SH-SY5Y (cell line): ENCODE results near the gene PEX11A.

Experiments used
- GATA2 ChIP-seq: IDR thresholded peaks from 2 replicates; pipeline ENCODE4 v1.6.1; 2011; ENCODE audit warnings: mild to moderate bottlenecking, low read depth, low read length
- GATA3 ChIP-seq: IDR thresholded peaks from 2 replicates; pipeline ENCODE4 v1.6.1; 2011; ENCODE audit warnings: low read depth, mild to moderate bottlenecking, low read length, moderate library complexity

DNA sequence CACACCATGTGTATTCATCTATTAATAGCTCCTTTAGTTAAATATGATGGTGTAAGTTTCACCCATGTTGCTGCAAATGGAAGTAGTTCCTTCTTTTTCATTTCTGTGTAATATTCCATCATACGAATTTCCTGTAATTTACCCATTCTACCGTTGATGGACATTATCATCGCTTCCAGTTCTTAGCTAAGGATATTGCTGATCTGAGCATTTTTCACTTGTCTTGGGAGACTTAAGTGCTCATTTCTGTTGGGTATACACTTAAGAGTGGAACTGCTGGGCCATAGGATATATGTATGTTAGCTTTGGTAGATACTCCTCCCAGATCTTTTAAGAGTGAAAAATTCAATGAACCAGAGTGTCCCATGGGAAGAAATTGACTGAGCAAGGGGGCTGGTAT is 22.4 kb downstream of the PEX11A start:
- TF ChIP-seq GATA2 = no peak
- TF ChIP-seq GATA3 = no peak
